ENCODE data around the gene FKBP1B.
"Not testable (repeated sequence)": the region's sequence is repeated elsewhere in the genome, so short reads cannot be mapped to it uniquely, and the experiment has no call there.

FKBP1B gene

DNA sequence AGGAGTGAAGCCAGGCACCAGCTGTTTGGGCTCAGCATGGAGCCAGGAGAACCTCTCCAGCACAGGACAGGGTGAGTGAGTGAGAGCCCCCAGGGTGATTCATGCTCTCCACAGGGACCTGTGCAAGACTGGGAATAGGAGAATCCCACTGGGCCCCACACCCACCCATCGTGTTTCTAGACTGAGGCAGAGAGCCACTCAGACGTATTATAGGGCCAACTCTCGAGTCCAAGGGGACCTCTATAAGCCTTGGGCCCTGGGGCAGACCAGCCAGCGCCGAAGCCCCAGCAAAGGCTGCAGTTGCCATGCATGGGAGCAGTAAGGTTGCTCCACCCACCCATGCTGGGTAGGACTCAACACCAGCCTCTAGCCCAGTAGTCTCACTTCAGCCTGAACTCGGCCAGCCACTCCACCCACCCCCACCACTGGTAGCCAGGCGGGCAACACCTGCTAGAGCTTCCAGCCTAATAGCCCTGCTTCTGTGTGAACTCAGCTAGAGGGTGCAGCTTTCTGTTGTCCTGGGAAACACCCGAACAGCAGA, 54.6 kb downstream of the FKBP1B start:
- DNase-seq (ENCODE audit: low read depth), result no peak

DNA sequence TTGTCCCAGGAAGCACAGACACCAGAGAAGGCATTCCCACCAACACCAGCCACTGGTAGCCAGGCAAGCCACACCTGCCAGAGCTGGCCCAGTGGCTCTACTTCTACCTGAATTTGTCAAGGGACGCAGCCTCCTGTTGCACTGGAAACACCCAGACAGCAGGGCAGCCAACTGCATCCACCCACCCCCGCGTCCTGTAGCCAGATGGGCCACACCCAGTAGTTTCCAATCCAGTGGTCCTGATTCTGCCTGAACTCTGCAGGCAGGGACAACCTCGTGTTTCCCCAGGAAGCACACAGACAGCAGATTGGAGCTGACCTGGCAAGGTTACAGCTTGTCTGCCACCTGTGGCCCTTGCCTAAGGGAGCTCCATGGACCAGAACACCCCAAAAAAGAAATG, 55.4 kb downstream of the FKBP1B start:
- no peak for DNase-seq (ENCODE audit: low read depth)

DNA sequence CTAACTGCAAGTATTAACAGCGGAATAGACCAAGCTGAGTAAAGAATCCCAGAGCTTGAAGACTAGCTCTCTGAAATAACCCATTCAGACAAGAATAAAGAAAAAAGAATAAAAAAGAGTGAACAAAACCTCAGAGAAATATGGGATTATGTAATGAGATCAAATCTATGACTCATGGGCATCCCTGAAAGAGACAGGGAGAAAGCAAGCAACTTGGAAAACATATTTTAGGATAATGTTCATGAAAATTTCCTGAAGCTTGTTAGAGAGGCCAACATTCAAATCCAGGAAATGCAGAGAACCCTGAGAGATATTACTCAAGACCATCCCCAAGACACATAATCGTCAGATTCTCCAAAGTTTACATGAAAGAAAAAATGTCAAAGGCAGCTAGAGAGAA, 56.3 kb downstream of the FKBP1B start:
- no peak for DNase-seq (ENCODE audit: low read depth)

DNA sequence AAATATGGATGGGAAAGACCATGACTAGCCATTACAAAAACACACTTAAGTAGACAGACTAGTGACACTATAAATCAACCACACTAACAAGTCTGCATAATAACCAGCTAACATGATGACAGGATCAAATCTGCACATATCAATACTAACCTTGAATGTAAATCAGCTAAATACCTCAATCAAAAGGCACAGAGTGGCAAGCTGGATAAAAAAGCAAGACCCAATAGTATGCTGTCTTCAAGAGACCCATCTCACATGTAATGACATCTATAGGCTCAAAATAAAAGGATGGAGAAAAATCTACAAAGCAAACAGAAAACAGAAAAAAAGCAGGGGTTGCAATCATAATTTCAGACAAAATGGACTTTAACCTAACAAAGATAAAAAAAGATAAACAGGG, 57.2 kb downstream of the FKBP1B start:
- DNase-seq (ENCODE audit: low read depth), result no peak

DNA sequence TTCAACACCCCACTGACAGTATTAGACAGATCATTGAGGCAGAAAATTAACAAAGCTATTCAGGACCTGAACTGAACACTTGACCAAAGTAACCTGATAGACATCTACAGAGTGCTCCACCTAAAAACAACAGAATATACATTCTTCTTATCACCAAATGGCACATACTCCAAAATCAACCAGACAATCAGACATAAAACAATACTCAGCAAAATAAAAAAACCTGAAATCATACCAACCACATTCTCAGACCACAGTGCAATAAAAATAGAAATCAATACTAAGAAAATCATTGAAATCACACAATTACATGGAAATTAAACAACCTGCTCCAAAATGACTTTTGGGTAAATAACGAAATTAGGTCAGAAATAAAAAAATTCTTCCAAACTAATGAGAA, 57.8 kb downstream of the FKBP1B start:
- DNase-seq (ENCODE audit: low read depth), result no peak

DNA sequence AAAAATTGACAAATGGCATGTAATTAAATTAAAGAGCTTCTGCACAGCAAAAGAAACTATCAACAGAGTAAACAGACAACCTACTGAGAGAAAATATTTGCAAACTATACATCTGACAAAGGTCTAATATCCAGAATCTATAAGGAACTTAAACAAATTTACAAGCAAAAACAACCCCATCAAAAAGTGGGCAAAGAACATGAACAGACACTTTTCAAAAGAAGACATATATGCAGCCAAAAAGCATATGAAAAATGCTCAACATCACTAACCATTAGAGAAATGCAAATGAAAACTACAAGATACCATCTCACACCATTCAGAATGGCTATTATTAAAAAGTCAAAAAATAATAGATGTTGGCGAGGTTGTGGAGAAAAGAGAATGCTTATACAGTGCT, 59.9 kb downstream of the FKBP1B start:
- DNase-seq (ENCODE audit: low read depth), result not testable (repeated sequence)

DNA sequence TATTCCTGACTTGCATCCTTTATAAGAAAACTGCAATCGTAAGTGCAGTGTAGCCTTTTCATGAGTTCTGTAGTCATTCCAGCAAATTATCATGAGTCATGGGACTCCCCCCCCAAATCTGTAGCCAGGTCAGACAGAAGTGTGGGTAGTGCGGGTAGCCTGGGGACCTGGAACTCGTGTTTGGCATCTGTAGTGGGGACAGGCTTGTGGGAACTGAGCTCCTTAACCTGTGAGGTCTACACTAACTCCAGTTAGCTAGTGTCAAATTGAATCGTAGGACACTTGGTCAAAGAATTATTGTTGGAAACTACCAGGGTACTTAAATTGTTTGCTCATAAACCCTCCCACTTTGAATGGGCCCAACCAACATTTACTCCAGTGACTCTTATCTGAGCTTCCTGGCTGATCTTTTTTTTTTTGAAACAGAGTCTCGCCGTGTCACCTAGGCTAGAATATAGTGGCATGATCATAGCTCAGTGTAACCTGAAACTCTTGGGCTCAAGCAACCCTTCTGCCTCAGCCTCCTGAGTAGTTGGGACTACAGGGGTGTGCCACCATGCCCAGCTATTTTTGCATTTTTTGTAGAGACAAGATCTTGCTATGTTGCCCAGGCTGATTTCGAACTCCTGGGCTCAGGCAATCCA, 61.2 kb downstream of the FKBP1B start:
- no peak for DNase-seq (ENCODE audit: low read depth)

DNA sequence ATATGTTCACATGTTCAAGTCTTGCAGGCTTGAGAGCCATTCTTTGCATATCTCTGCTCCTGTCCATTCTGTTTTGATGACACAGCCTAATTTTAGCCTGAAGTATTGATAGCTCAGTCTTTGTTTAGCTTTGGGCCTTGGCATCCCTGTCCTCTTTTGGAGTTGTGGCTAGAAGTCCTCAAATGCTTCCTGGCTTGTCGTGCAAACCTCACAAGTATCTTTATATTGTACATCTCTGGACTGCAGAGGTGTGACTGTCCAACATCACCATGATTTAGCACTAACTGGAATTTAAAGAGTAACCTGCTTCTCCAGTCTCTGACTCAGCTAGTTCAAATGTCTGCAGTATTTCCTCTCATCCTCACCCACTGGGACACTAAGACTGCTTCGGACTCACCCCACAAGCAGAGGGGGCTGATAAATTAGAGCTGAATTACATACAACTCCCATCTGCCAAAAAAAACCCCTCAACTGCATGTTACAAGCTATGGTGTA, 61.9 kb downstream of the FKBP1B start:
- no peak for DNase-seq (ENCODE audit: low read depth)
